Endodermal cell (in vitro differentiated cells): ENCODE data around the gene HDAC5. TPM values are rescaled to one million over a fixed set of nuclear protein-coding genes. Genes with fewer than 3 reads are reported as not detected.
A peak's percentile ranks its signal among the peaks of the same experiment; 100 is the strongest.

ENCODE experiments used
- DNase-seq: peaks from one replicate; pipeline ENCODE4 v3.0.0-alpha.2; 2017
- H3K27ac ChIP-seq: 2 replicates; pipeline ENCODE4 v1.5.1; 2013; ENCODE audit warnings: mild to moderate bottlenecking, low read depth, low read length, moderate library complexity
- H3K27me3 ChIP-seq: 2 replicates; pipeline ENCODE4 v1.6.1; 2013; ENCODE audit warnings: mild to moderate bottlenecking, low read length, moderate library complexity; ENCODE audit not compliant: insufficient read depth, control insufficient read depth, poor library complexity, severe bottlenecking
- H3K36me3 ChIP-seq: 2 replicates; pipeline ENCODE4 v1.7.0; 2013; ENCODE audit warnings: mild to moderate bottlenecking, low read length, moderate library complexity; ENCODE audit not compliant: control insufficient read depth, insufficient read depth
- H3K4me1 ChIP-seq: one replicate; pipeline ENCODE4 v1.7.0; 2013; ENCODE audit warnings: low read length; ENCODE audit not compliant: control insufficient read depth, insufficient read depth
- H3K4me3 ChIP-seq: 2 replicates; pipeline ENCODE4 v1.5.1; 2013; ENCODE audit warnings: mild to moderate bottlenecking, low read length, moderate library complexity
- H3K9ac ChIP-seq: 2 replicates; pipeline ENCODE4 v1.6.1; 2013; ENCODE audit warnings: mild to moderate bottlenecking, low read length, moderate library complexity; ENCODE audit not compliant: poor library complexity, severe bottlenecking; ENCODE audit errors: extremely low read depth
- H3K9me3 ChIP-seq: 2 replicates; pipeline ENCODE4 v1.6.1; 2013; ENCODE audit warnings: mild to moderate bottlenecking, low read length, moderate library complexity; ENCODE audit not compliant: control insufficient read depth
- H3K27ac Mint-ChIP-seq: 2 replicates; pipeline ENCODE4 v1.8.0; 2020; ENCODE audit warnings: mixed read lengths
- H3K27me3 Mint-ChIP-seq: 2 replicates; pipeline ENCODE4 v1.8.0; 2021; ENCODE audit warnings: mild to moderate bottlenecking, mixed read lengths; ENCODE audit not compliant: insufficient read depth
- H3K36me3 Mint-ChIP-seq: 2 replicates; pipeline ENCODE4 v1.8.0; 2020; ENCODE audit warnings: low read depth, mixed read lengths
- H3K4me1 Mint-ChIP-seq: 2 replicates; pipeline ENCODE4 v1.8.0; 2020; ENCODE audit warnings: mixed read lengths
- H3K4me3 Mint-ChIP-seq: 2 replicates; pipeline ENCODE4 v1.8.0; 2020; ENCODE audit warnings: mild to moderate bottlenecking, moderate library complexity, mixed read lengths
- H3K9me3 Mint-ChIP-seq: 2 replicates; pipeline ENCODE4 v1.8.0; 2020; ENCODE audit warnings: mild to moderate bottlenecking, mixed read lengths
- CTCF ChIP-seq: fragments of 200-600 bp; sonication (generic); conservative IDR thresholded peaks from 2 replicates; pipeline ENCODE4 v1.5.0; 2021; ENCODE audit warnings: antibody characterized with exemption, mild to moderate bottlenecking
- WGBS, 2 experiments: methylation state at CpG; one replicate each; pipeline versions ENCODE4 v1.1.5 to v1.1.7; 2013; ENCODE audit warnings: missing lambda C conversion rate in 2 of 2, mixed read lengths in 1 of 2; ENCODE audit not compliant: insufficient coverage in 1 of 2, insufficient read length in 1 of 2; 5-methylcytosine and 5-hydroxymethylcytosine counted together
- total RNA-seq, 2 donors: library from RNA; stranded (reverse); fragmentation: NEBNext Ultra II Directional in 1 of 2; extraction: Animal tissue kit (Norgen Biotek cat#: 25700) in 1 of 2; gene quantifications; 2 replicates in 1 of 2; 3 replicates in 1 of 2; pipeline ENCODE4 v1.2.1, GENCODE V29; 2021

HDAC5 gene
- total RNA-seq, 2 donors from 2014 or later, result 36.9 to 64.6 TPM

GRCh38 chr17:44124118-44124438, 637 bp upstream of the HDAC5 start:
- no peak for DNase-seq
- WGBS, 2 experiments, result 20 to 25% methylated on average over 7 to 8 of the region's 8 CpGs
- Histone ChIP-seq H3K36me3 (peaks cover 4% of the 10 kb centered on the region), H3K4me1 (peaks cover 10% of the 10 kb centered on the region), H3K27me3 (no peaks in the 10 kb centered on the region), H3K4me3 (peak overlapping the region; percentile 88), H3K9me3 (no peaks in the 10 kb centered on the region), H3K27ac (peak overlapping the region; percentile 91), H3K9ac (peak overlapping the region; percentile 82)
- Mint-ChIP-seq H3K27ac (peak overlapping the region; percentile 98), H3K36me3 (peaks cover 6% of the 10 kb centered on the region), H3K9me3 (no peaks in the 10 kb centered on the region), H3K4me1 (peaks cover 28% of the 10 kb centered on the region), H3K27me3 (no peaks in the 10 kb centered on the region), H3K4me3 (peak overlapping the region; percentile 88)
- no peak for TF ChIP-seq CTCF

DNA sequence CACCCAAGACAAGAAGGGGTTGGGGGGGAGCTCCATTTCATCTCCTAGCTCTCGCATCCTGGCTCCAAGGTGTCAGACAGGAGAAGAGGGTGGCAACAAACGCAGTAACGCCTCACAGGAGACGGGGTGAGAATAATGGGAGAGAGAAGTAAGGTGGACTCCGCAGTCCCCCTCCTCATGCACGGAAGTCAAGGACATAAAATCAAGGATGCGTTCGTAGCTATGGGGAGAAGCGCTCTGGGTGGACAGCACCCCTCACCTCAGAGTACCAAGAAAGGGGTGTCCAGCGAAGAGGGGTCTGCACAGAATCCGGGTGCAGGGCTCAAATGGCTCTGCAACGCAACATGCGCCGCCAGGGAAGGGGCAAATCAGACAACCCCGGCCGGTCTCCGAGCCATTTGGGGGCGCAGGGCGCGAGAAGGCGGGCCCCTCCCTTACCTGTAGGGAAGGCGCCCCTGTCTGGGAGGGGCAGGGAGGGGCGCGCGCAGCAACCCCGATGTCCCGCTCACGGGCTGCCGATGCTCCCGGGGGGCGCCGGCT, 555 bp downstream of the HDAC5 start:
- TF ChIP-seq CTCF, result no peak
- Mint-ChIP-seq H3K9me3 (no peaks in the 10 kb centered on the region), H3K4me3 (peak overlapping the region; percentile 88), H3K27ac (peak overlapping the region; percentile 94), H3K27me3 (no peaks in the 10 kb centered on the region), H3K4me1 (peaks cover 37% of the 10 kb centered on the region), H3K36me3 (peaks cover 6% of the 10 kb centered on the region)
- H3K27me3 ChIP-seq, result no peaks in the 10 kb centered on the region
- peaks cover 4% of the 10 kb centered on the region for H3K36me3 ChIP-seq
- H3K27ac ChIP-seq, result peak overlapping the region; percentile 60
- no peaks in the 10 kb centered on the region for H3K9me3 ChIP-seq
- 1 to 2% methylated on average over 15 to 32 of the region's 32 CpGs for WGBS, 2 experiments
- H3K4me3 ChIP-seq, result peak overlapping the region; percentile 97
- H3K4me1 ChIP-seq, result peaks cover 14% of the 10 kb centered on the region
- peak overlapping the region; percentile 86 for H3K9ac ChIP-seq
- DNase-seq, result peak; percentile 79

GRCh38 chr17:44121997-44122815, 1.2 kb downstream of the HDAC5 start:
- peaks cover 6% of the 10 kb centered on the region for H3K36me3 Mint-ChIP-seq
- no peak overlapping the region for H3K27ac ChIP-seq
- H3K9me3 Mint-ChIP-seq, result no peaks in the 10 kb centered on the region
- peaks cover 40% of the 10 kb centered on the region for H3K4me1 Mint-ChIP-seq
- TF ChIP-seq CTCF, result no peak
- peak overlapping the region; percentile 86 for H3K9ac ChIP-seq
- H3K4me3 ChIP-seq, result peak overlapping the region; percentile 97
- no peaks in the 10 kb centered on the region for H3K27me3 Mint-ChIP-seq
- H3K4me1 ChIP-seq, result peaks cover 14% of the 10 kb centered on the region
- WGBS, 2 experiments, result 50% methylated on average over 1 of the region's 1 CpG; no CpG with 5 or more reads in 1 of the 2 experiments
- DNase-seq, result peak; percentile 72
- no peaks in the 10 kb centered on the region for H3K9me3 ChIP-seq
- H3K4me3 Mint-ChIP-seq, result peak overlapping the region; percentile 88
- H3K27ac Mint-ChIP-seq, result peak overlapping the region; percentile 94
- H3K36me3 ChIP-seq, result peaks cover 4% of the 10 kb centered on the region
- no peaks in the 10 kb centered on the region for H3K27me3 ChIP-seq
